Colonic mucosa (tissue), 4 donors: ENCODE data around the gene RAD51B. TPM values are rescaled to one million over a fixed set of nuclear protein-coding genes. Genes with fewer than 3 reads are reported as not detected.
A peak's percentile ranks its signal among the peaks of the same experiment; 100 is the strongest.

Experiments
- DNase-seq: peaks from one replicate; pipeline ENCODE4 v3.0.0-alpha.2; 2020
- H3K27ac ChIP-seq: fragments of 200-600 bp; one replicate; pipeline ENCODE4 v1.8.0; 2021
- H3K27me3 ChIP-seq: fragments of 200-600 bp; one replicate; pipeline ENCODE4 v1.8.0; 2021
- H3K36me3 ChIP-seq: fragments of 200-600 bp; one replicate; pipeline ENCODE4 v1.8.0; 2021
- H3K4me1 ChIP-seq: fragments of 200-600 bp; one replicate; pipeline ENCODE4 v1.8.0; 2021; ENCODE audit warnings: mild to moderate bottlenecking
- H3K4me3 ChIP-seq: fragments of 200-600 bp; one replicate; pipeline ENCODE4 v1.8.0; 2021
- H3K9ac ChIP-seq, 2 donors: one replicate each; pipeline ENCODE4 v1.7.0; 2013; ENCODE audit warnings: control low read depth in 2 of 2, low read depth in 2 of 2, low read length in 2 of 2
- H3K9me3 ChIP-seq: fragments of 200-600 bp; one replicate; pipeline ENCODE4 v1.8.0; 2021
- CTCF ChIP-seq: fragments of 200-600 bp; IDR thresholded peaks from one replicate; pipeline ENCODE4 v1.8.0; 2022; ENCODE audit warnings: antibody characterized with exemption, mild to moderate bottlenecking
- intact Hi-C: fragments of 100-400 bp; cut with DNase I; formaldehyde crosslinking; loops from one replicate; pipeline ENCODE4 v1.14.1; 2022
- total RNA-seq, 2 donors: library from RNA; stranded (reverse); fragmentation: NEBNext Ultra II Directional in 1 of 2; extraction: Animal tissue kit (Norgen Biotek cat#: 25700) in 1 of 2; gene quantifications; one replicate each; pipeline ENCODE4 v1.2.1, GENCODE V29; 2021
- donor health status: healthy.
- donor health status: DM: no; HTN: no; CAD: no.
- donor health status: DM: no; HTN: no; CAD: no.

RAD51B gene
- total RNA-seq, 2 donors from 2014 or later = 12.7 to 22.0 TPM

GRCh38 chr14:68637106-68638021, 817.8 kb downstream of the RAD51B start:
- Histone ChIP-seq H3K4me1 (no peaks in the 10 kb centered on the region), H3K4me3 (no peak overlapping the region)

DNA sequence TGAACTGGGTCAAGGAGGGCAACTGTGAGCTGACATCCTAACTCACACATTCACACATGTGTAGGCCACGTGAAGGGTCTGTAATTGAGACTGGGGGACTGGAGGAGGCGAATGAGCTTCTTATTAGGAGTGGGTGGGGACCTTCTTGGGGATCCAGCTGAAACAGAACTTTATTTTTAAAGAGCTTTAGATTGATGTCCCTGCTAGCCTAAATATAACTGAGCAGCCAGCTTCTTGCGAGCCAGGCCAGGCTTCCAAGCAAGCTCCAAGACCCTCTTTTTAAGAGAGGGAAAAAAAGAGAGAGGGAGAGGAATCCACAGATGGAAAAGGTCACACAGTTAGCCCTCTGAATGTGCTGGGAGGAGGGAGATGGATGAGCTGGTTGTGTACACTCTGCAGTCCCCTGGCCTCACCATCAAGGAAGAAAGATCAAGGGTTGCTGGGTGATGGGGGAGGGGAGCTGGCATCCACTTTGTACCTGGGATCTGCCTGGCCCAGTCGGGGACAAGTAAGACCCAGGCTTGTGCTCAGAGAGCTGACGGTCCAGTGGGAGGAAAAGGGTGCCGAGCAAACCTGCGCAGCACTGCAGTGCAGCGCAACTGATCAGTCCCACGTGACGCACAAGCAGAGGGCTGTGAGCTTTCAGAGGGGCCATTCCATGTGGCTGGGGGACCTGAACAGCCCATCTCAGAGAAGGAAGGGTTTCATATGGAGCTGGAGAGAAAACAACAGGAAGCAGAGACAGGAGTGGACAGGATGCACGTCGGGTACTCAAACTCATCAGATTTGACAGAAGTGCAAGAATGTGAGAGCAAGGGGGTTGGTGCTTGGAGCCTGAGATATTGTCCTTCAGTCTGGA, 818.8 kb downstream of the RAD51B start:
- no peaks in the 10 kb centered on the region for H3K36me3 ChIP-seq
- no peak overlapping the region for H3K4me3 ChIP-seq
- DNase-seq = peak; percentile 15
- intact Hi-C loops = no loop called here
- H3K9me3 ChIP-seq = no peaks in the 10 kb centered on the region
- H3K9ac ChIP-seq = peak overlapping the region; percentile 16 to 28
- peak overlapping the region; percentile 52 for H3K27ac ChIP-seq
- H3K4me1 ChIP-seq = no peaks in the 10 kb centered on the region
- TF ChIP-seq CTCF = no peak
- H3K27me3 ChIP-seq = no peaks in the 10 kb centered on the region

More at GRCh38 chr14:68637106-68638021, 817.8 kb downstream of the RAD51B start:
- Histone ChIP-seq H3K36me3 (no peaks in the 10 kb centered on the region), H3K9ac (no peak overlapping the region), H3K27ac (peak overlapping the region; percentile 52), H3K27me3 (no peaks in the 10 kb centered on the region), H3K9me3 (no peaks in the 10 kb centered on the region)
- TF ChIP-seq CTCF = no peak
- peak; percentile 25 for DNase-seq
- intact Hi-C loops = no loop called here

- peak; percentile 12 for DNase-seq
- Histone ChIP-seq H3K4me3 (no peak overlapping the region), H3K4me1 (no peaks in the 10 kb centered on the region), H3K27ac (no peak overlapping the region), H3K9me3 (no peaks in the 10 kb centered on the region), H3K36me3 (no peaks in the 10 kb centered on the region), H3K9ac (peak overlapping the region; percentile 16 to 28), H3K27me3 (no peaks in the 10 kb centered on the region)
- no peak for TF ChIP-seq CTCF
- intact Hi-C loops = no loop called here
Measured at GRCh38 chr14:68639000-68639757, 819.6 kb downstream of the RAD51B start.

DNA sequence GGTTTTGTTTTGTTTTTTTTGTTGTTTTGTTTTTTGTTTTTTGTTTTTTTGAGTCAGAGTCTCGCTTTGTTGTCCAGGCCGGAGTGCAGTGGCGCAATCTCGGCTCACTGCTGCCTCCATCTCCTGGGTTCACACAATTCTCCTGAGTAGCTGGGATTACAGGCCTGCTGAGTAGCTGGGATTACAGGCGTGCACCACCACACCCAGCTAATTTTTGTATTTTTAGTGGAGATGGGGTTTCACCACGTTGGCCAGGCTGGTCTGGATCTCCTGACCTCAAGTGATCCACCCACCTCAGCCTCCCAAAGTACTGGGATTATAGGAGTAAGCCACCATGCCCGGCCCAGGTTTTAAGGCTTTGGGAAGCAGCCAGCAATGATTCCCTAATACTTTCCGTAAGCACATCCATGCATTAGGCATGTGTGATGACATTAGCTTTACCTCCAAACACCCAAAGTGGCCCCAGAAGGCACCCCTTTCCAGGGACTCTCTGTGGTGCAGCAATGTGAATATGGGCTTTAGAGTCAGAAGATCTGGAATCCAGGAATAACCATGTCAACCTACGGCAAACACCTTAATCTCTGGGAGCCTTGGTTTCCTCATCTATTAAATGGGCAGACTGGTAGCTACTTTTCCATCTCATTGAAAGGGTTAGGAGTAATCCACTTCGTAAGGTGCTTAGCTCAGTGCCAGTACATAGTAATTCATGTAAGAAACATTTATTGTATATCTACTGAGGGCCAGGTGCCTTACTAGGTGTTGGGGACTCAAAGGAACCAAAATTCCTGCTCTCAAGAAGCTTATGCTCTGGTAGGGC, 820.4 kb downstream of the RAD51B start:
- H3K9me3 ChIP-seq = no peaks in the 10 kb centered on the region
- peak overlapping the region in 1 of 2 donors; percentile 7 for H3K9ac ChIP-seq
- no peak for DNase-seq
- TF ChIP-seq CTCF = no peak
- no peaks in the 10 kb centered on the region for H3K27me3 ChIP-seq
- no peak overlapping the region for H3K4me3 ChIP-seq
- no peak overlapping the region for H3K27ac ChIP-seq
- no peaks in the 10 kb centered on the region for H3K36me3 ChIP-seq
- intact Hi-C loops = no loop called here
- no peaks in the 10 kb centered on the region for H3K4me1 ChIP-seq
